Uterus (tissue), 2 donors: ENCODE data around the gene ALDH7A1.

Source experiments
- POLR2A ChIP-seq, 2 donors: fragments of 450-650 bp; IDR thresholded peaks; one replicate each; pipeline ENCODE4 v1.6.1; 2016; ENCODE audit warnings: antibody characterized with exemption in 2 of 2, mild to moderate bottlenecking in 1 of 2, moderate library complexity in 1 of 2
- TF ChIP-seq, protein P1 (sequence below), 4 experiments: fragments of 200-600 bp in 2 of 4; fragments of 450-650 bp in 2 of 4; sonication (generic) in 2 of 4; IDR thresholded peaks; one replicate each; pipeline ENCODE4 v1.5.1; 2016 to 2019; ENCODE audit warnings: antibody characterized with exemption in 4 of 4, mild to moderate bottlenecking in 2 of 4, moderate library complexity in 1 of 4

DNA sequence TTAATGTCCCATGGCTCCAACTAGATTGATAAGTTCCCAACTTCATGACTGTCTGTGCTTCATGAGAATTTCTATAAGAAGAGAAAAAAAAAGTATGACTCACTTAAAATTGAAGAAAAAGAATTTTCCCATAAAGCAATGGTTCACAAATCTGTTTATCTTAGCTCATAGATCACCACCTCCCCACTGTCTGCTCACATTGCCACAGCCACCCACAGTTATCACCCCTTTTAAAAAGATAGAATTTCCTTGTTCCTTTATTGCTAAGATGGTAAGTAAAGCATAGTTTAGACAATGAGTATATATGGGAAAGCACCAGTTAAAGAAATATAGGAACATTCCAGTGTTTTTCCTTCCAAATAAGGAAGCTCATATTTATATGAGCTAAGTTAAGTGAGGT lies 67.1 kb downstream of the ALDH7A1 start:
- TF ChIP-seq POLR2A (IDR thresholded peaks at IDR 0.05), result no peak
- TF ChIP-seq, protein P1, sequence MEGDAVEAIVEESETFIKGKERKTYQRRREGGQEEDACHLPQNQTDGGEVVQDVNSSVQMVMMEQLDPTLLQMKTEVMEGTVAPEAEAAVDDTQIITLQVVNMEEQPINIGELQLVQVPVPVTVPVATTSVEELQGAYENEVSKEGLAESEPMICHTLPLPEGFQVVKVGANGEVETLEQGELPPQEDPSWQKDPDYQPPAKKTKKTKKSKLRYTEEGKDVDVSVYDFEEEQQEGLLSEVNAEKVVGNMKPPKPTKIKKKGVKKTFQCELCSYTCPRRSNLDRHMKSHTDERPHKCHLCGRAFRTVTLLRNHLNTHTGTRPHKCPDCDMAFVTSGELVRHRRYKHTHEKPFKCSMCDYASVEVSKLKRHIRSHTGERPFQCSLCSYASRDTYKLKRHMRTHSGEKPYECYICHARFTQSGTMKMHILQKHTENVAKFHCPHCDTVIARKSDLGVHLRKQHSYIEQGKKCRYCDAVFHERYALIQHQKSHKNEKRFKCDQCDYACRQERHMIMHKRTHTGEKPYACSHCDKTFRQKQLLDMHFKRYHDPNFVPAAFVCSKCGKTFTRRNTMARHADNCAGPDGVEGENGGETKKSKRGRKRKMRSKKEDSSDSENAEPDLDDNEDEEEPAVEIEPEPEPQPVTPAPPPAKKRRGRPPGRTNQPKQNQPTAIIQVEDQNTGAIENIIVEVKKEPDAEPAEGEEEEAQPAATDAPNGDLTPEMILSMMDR (IDR thresholded peaks at IDR 0.05), result no peak
